H9 (cell line): ENCODE measurements around the gene SELL. TPM values are rescaled to one million over a fixed set of nuclear protein-coding genes. Genes with fewer than 3 reads are reported as not detected.

Experiments
- DNase-seq: peaks from one replicate; pipeline ENCODE4 v3.0.0-alpha.2; 2017
- H2AFZ ChIP-seq: one replicate; pipeline ENCODE4 v1.6.1; 2013; ENCODE audit warnings: mild to moderate bottlenecking, low read length, control low read depth, moderate library complexity
- H2AK5ac ChIP-seq: 2 replicates; pipeline ENCODE4 v1.6.1; 2013; ENCODE audit warnings: low read length, control low read depth, mixed read lengths; ENCODE audit not compliant: insufficient read length
- H2BK120ac ChIP-seq: one replicate; pipeline ENCODE4 v1.6.1; 2013; ENCODE audit warnings: low read depth, mild to moderate bottlenecking, low read length, control low read depth, inconsistent platforms; ENCODE audit not compliant: poor library complexity, severe bottlenecking
- H2BK12ac ChIP-seq: 2 replicates; pipeline ENCODE4 v1.6.1; 2013; ENCODE audit warnings: low read length, control low read depth, mixed read lengths, low read depth; ENCODE audit not compliant: insufficient read length
- H2BK15ac ChIP-seq: 2 replicates; pipeline ENCODE4 v1.6.1; 2013; ENCODE audit warnings: low read depth, low read length, control low read depth
- H2BK20ac ChIP-seq: one replicate; pipeline ENCODE4 v1.6.1; 2013; ENCODE audit warnings: low read depth, mild to moderate bottlenecking, low read length, control low read depth, inconsistent platforms; ENCODE audit not compliant: poor library complexity, severe bottlenecking
- H2BK5ac ChIP-seq: 2 replicates; pipeline ENCODE4 v1.6.1; 2013; ENCODE audit warnings: low read length, control low read depth, mixed read lengths; ENCODE audit not compliant: insufficient read length
- H3K14ac ChIP-seq: 2 replicates; pipeline ENCODE4 v1.6.1; 2013; ENCODE audit warnings: low read length, control low read depth; ENCODE audit not compliant: insufficient read depth
- H3K18ac ChIP-seq: 2 replicates; pipeline ENCODE4 v1.6.1; 2013; ENCODE audit warnings: low read depth, mild to moderate bottlenecking, mixed read lengths, low read length, control low read depth; ENCODE audit not compliant: insufficient read length
- H3K23ac ChIP-seq: 2 replicates; pipeline ENCODE4 v1.6.1; 2013; ENCODE audit warnings: low read length, control low read depth, mixed read lengths, low read depth; ENCODE audit not compliant: insufficient read length
- H3K23me2 ChIP-seq: 2 replicates; pipeline ENCODE4 v1.6.1; 2013; ENCODE audit warnings: low read depth, mild to moderate bottlenecking, mixed read lengths, low read length, control low read depth; ENCODE audit not compliant: insufficient read length, poor library complexity, severe bottlenecking
- H3K27ac ChIP-seq: 2 replicates; pipeline ENCODE4 v1.5.1; 2013; ENCODE audit warnings: low read length, control low read depth, mixed read lengths, low read depth; ENCODE audit not compliant: insufficient read length
- H3K27me3 ChIP-seq: 2 replicates; pipeline ENCODE4 v1.6.1; 2013; ENCODE audit warnings: low read length, control low read depth, inconsistent platforms; ENCODE audit not compliant: insufficient read depth
- H3K4ac ChIP-seq: 2 replicates; pipeline ENCODE4 v1.6.1; 2013; ENCODE audit warnings: low read depth, mild to moderate bottlenecking, control low read depth, inconsistent platforms, low read length, moderate library complexity
- H3K4me1 ChIP-seq: 2 replicates; pipeline ENCODE4 v1.6.1; 2013; ENCODE audit warnings: low read length, control low read depth, inconsistent platforms; ENCODE audit not compliant: insufficient read depth
- H3K4me2 ChIP-seq: 2 replicates; pipeline ENCODE4 v1.6.1; 2013; ENCODE audit warnings: low read length, control low read depth, mixed read lengths; ENCODE audit not compliant: insufficient read length, insufficient read depth
- H3K56ac ChIP-seq: 2 replicates; pipeline ENCODE4 v1.6.1; 2013; ENCODE audit warnings: low read depth, mild to moderate bottlenecking, mixed read lengths, low read length, control low read depth; ENCODE audit not compliant: insufficient read length
- H3K79me1 ChIP-seq: 2 replicates; pipeline ENCODE4 v1.6.1; 2013; ENCODE audit warnings: low read depth, mild to moderate bottlenecking, moderate library complexity, low read length, control low read depth, inconsistent platforms; ENCODE audit not compliant: insufficient read depth, poor library complexity, severe bottlenecking
- H3K79me2 ChIP-seq: 2 replicates; pipeline ENCODE4 v1.6.1; 2013; ENCODE audit warnings: low read length, control low read depth, inconsistent platforms; ENCODE audit not compliant: insufficient read depth
- H3K9ac ChIP-seq: 2 replicates; pipeline ENCODE4 v1.6.1; 2013; ENCODE audit warnings: low read length, control low read depth, mixed read lengths; ENCODE audit not compliant: insufficient read length; ENCODE audit errors: extremely low read depth
- H3K9me3 ChIP-seq: one replicate; pipeline ENCODE4 v1.6.1; 2013; ENCODE audit warnings: low read depth, low read length, inconsistent platforms; ENCODE audit not compliant: control insufficient read depth
- H3T11ph ChIP-seq: one replicate; pipeline ENCODE4 v1.6.1; 2013; ENCODE audit warnings: mild to moderate bottlenecking, low read length, control low read depth, inconsistent platforms
- H4K20me1 ChIP-seq: one replicate; pipeline ENCODE4 v1.6.1; 2013; ENCODE audit not compliant: control insufficient read depth, insufficient read length, insufficient read depth
- H4K5ac ChIP-seq: 2 replicates; pipeline ENCODE4 v1.6.1; 2013; ENCODE audit warnings: low read depth, mild to moderate bottlenecking, mixed read lengths, low read length, control low read depth; ENCODE audit not compliant: insufficient read length
- H4K8ac ChIP-seq: replicated peaks from 2 replicates; pipeline ENCODE4 v1.6.1; 2013; ENCODE audit warnings: low read length, control low read depth, mixed read lengths, low read depth; ENCODE audit not compliant: insufficient read length
- H4K91ac ChIP-seq: 2 replicates; pipeline ENCODE4 v1.6.1; 2013; ENCODE audit warnings: low read depth, mild to moderate bottlenecking, moderate library complexity, mixed read lengths, low read length, control low read depth; ENCODE audit not compliant: insufficient read length
- H3K27ac Mint-ChIP-seq, 3 experiments: 2 replicates in 2 of 3; 3 replicates in 1 of 3; pipeline ENCODE4 v1.8.0; 2020 to 2021; ENCODE audit warnings: mixed read lengths in 3 of 3, mild to moderate bottlenecking in 1 of 3, moderate library complexity in 1 of 3
- H3K27me3 Mint-ChIP-seq: 2 replicates; pipeline ENCODE4 v1.8.0; 2021; ENCODE audit warnings: low read depth, mild to moderate bottlenecking, moderate library complexity, mixed read lengths
- H3K36me3 Mint-ChIP-seq, 3 experiments: 2 replicates in 2 of 3; 3 replicates in 1 of 3; pipeline ENCODE4 v1.8.0; 2020 to 2021; ENCODE audit warnings: low read depth in 3 of 3, mixed read lengths in 3 of 3; ENCODE audit not compliant: insufficient read depth in 1 of 3
- H3K4me1 Mint-ChIP-seq, 2 experiments: 2 replicates each; pipeline ENCODE4 v1.8.0; 2020; ENCODE audit warnings: mixed read lengths in 2 of 2
- H3K4me3 Mint-ChIP-seq, 2 experiments: 2 replicates in 1 of 2; 3 replicates in 1 of 2; pipeline ENCODE4 v1.8.0; 2020 to 2021; ENCODE audit warnings: mild to moderate bottlenecking in 2 of 2, mixed read lengths in 2 of 2, moderate library complexity in 1 of 2
- H3K9me3 Mint-ChIP-seq, 2 experiments: 2 replicates in 1 of 2; 3 replicates in 1 of 2; pipeline ENCODE4 v1.8.0; 2020; ENCODE audit warnings: mild to moderate bottlenecking in 2 of 2, mixed read lengths in 2 of 2, moderate library complexity in 1 of 2
- WGBS: extraction: QIAGEN DNeasy Blood & Tissue Kit; methylation state at CpG from one replicate; pipeline ENCODE4 v1.1.7; 2013; ENCODE audit warnings: missing lambda C conversion rate, low lambda C conversion rate, mixed read lengths; ENCODE audit not compliant: insufficient read length; ENCODE audit errors: extremely low coverage; 5-methylcytosine and 5-hydroxymethylcytosine counted together
- total RNA-seq: library from RNA; stranded (reverse); gene quantifications from 2 replicates; pipeline ENCODE4 v1.2.1, GENCODE V29; 2021
- TF ChIP-seq, protein P1 (sequence below): fragments of 200-600 bp; sonication (generic); conservative IDR thresholded peaks from 3 replicates; pipeline ENCODE4 v1.8.0; 2021; ENCODE audit warnings: antibody characterized with exemption, mild to moderate bottlenecking

SELL gene
- total RNA-seq, 1 experiment from 2014 or later: not detected

DNA sequence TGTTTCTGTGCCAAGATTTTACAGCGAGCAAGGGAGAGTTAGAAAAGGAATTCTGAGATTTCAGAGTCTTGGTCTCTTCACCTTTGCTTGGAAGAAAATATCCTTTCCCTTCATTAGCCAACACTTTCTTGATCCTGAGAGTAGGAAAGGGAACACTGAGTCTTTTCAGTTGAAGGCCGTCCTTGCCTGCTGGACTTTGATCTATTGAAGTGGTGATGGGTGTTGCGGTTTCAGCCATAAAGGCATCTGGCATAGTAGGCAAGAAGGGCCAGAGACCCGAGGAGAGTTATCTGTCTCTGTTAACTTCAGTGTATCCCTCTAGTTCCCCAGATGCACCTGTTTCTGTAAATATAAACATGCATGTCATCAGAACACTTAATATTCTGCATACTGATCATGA is 12.7 kb upstream of the SELL start:
- no CpG with 5 or more reads among the region's 4 CpGs for WGBS
- H3K79me1 ChIP-seq: no peaks in the 10 kb centered on the region
- H2AK5ac ChIP-seq: no peak overlapping the region
- TF ChIP-seq, protein P1, sequence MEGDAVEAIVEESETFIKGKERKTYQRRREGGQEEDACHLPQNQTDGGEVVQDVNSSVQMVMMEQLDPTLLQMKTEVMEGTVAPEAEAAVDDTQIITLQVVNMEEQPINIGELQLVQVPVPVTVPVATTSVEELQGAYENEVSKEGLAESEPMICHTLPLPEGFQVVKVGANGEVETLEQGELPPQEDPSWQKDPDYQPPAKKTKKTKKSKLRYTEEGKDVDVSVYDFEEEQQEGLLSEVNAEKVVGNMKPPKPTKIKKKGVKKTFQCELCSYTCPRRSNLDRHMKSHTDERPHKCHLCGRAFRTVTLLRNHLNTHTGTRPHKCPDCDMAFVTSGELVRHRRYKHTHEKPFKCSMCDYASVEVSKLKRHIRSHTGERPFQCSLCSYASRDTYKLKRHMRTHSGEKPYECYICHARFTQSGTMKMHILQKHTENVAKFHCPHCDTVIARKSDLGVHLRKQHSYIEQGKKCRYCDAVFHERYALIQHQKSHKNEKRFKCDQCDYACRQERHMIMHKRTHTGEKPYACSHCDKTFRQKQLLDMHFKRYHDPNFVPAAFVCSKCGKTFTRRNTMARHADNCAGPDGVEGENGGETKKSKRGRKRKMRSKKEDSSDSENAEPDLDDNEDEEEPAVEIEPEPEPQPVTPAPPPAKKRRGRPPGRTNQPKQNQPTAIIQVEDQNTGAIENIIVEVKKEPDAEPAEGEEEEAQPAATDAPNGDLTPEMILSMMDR: no peak
- no peaks in the 10 kb centered on the region for H3K27me3 Mint-ChIP-seq
- H2BK120ac ChIP-seq: no peak overlapping the region
- H3K4me1 Mint-ChIP-seq: no peaks in the 10 kb centered on the region
- no peaks in the 10 kb centered on the region for H4K20me1 ChIP-seq
- no peaks in the 10 kb centered on the region for H3K9me3 ChIP-seq
- no peak overlapping the region for H2BK15ac ChIP-seq
- H2BK5ac ChIP-seq: no peak overlapping the region
- DNase-seq: no peak
- peaks cover 0 to 2% of the 10 kb centered on the region in 2 experiments; a peak in 2 of 5 replicates for H3K9me3 Mint-ChIP-seq
- H4K5ac ChIP-seq: no peak overlapping the region
- no peak overlapping the region for H3K4ac ChIP-seq
- H3K4me2 ChIP-seq: no peak overlapping the region
- H3K79me2 ChIP-seq: no peaks in the 10 kb centered on the region
- H3K27ac ChIP-seq: no peak overlapping the region
- H3K9ac ChIP-seq: no peak overlapping the region
- H3K56ac ChIP-seq: no peak overlapping the region
- H2BK12ac ChIP-seq: no peak overlapping the region
- H2AFZ ChIP-seq: no peak overlapping the region
- H3K36me3 Mint-ChIP-seq: no peaks in the 10 kb centered on the region
- H3K14ac ChIP-seq: no peak overlapping the region
- no peak overlapping the region for H3K27ac Mint-ChIP-seq
- H3K23me2 ChIP-seq: no peaks in the 10 kb centered on the region
- H3K27me3 ChIP-seq: 0 out of 2 replicates have a peak, but pooled peaks cover 2% of the 10 kb centered on the region
- H3T11ph ChIP-seq: no peak overlapping the region
- H4K8ac ChIP-seq: no peak overlapping the region
- no peak overlapping the region for H2BK20ac ChIP-seq
- H3K23ac ChIP-seq: no peak overlapping the region
- H4K91ac ChIP-seq: no peak overlapping the region
- H3K4me1 ChIP-seq: no peaks in the 10 kb centered on the region
- H3K4me3 Mint-ChIP-seq: no peak overlapping the region
- no peak overlapping the region for H3K18ac ChIP-seq
